Astrocyte of the cerebellum (primary cell): ENCODE results near the gene THAP12.
"Not testable (repeated sequence)": the region's sequence is repeated elsewhere in the genome, so short reads cannot be mapped to it uniquely, and the experiment has no call there.

ENCODE experiments used
- DNase-seq: peaks from one replicate; pipeline ENCODE4 v3.0.0-alpha.2; 2011; ENCODE audit warnings: low read depth
- H3K4me3 ChIP-seq: 2 replicates; pipeline ENCODE4 v1.5.1; 2011; ENCODE audit warnings: mild to moderate bottlenecking, low read depth, low read length, moderate library complexity
- CTCF ChIP-seq: IDR thresholded peaks from 2 replicates; pipeline ENCODE4 v1.5.1; 2012; ENCODE audit warnings: low read length, low read depth, moderate library complexity, mild to moderate bottlenecking; ENCODE audit errors: missing control alignments
- in situ Hi-C: cut with HindIII; loops from 2 replicates; pipeline ENCODE4 v1.10.0; 2017; ENCODE audit warnings: low sequenced_read_pairs

THAP12 gene

GRCh38 chr11:76325185-76325584 lies 55.7 kb downstream of the THAP12 start:
- in situ Hi-C loops, result loop anchor here (5.0 to 25.0 kb wide), 2 partner anchors 187 to 433 kb away; no protein-coding TSS in a partner anchor
- DNase-seq, result no peak
- H3K4me3 ChIP-seq, result no peak overlapping the region
- TF ChIP-seq CTCF, result no peak

GRCh38 chr11:76323804-76324203 lies 57.1 kb downstream of the THAP12 start:
- H3K4me3 ChIP-seq, result no peak overlapping the region
- DNase-seq, result no peak
- in situ Hi-C loops, result no loop called here
- TF ChIP-seq CTCF, result no peak

- DNase-seq, in situ Hi-C loops: not testable (repeated sequence)
Observed at GRCh38 chr11:76323375-76323774, 57.6 kb downstream of the THAP12 start.

GRCh38 chr11:76322942-76323341 lies 58.0 kb downstream of the THAP12 start:
- no peak for DNase-seq
- in situ Hi-C loops, result no loop called here
- H3K4me3 ChIP-seq, result no peak overlapping the region
- no peak for TF ChIP-seq CTCF

More at GRCh38 chr11:76323375-76323774, 57.6 kb downstream of the THAP12 start:
- not testable (repeated sequence) for H3K4me3 ChIP-seq

- no peak overlapping the region for H3K4me3 ChIP-seq
- no peak for DNase-seq
- in situ Hi-C loops, result no loop called here
- no peak for TF ChIP-seq CTCF
Observed at GRCh38 chr11:76322540-76322939, 58.4 kb downstream of the THAP12 start.

- DNase-seq, result no peak
- H3K4me3 ChIP-seq, result no peak overlapping the region
- TF ChIP-seq CTCF, result no peak
- in situ Hi-C loops, result no loop called here
Observed at GRCh38 chr11:76321820-76322524, 59.0 kb downstream of the THAP12 start.

GRCh38 chr11:76321340-76321739 lies 59.6 kb downstream of the THAP12 start:
- in situ Hi-C loops, result no loop called here
- no peak for DNase-seq
- no peak overlapping the region for H3K4me3 ChIP-seq
- no peak for TF ChIP-seq CTCF
